ENCODE data around the gene TMEM233.

DNA sequence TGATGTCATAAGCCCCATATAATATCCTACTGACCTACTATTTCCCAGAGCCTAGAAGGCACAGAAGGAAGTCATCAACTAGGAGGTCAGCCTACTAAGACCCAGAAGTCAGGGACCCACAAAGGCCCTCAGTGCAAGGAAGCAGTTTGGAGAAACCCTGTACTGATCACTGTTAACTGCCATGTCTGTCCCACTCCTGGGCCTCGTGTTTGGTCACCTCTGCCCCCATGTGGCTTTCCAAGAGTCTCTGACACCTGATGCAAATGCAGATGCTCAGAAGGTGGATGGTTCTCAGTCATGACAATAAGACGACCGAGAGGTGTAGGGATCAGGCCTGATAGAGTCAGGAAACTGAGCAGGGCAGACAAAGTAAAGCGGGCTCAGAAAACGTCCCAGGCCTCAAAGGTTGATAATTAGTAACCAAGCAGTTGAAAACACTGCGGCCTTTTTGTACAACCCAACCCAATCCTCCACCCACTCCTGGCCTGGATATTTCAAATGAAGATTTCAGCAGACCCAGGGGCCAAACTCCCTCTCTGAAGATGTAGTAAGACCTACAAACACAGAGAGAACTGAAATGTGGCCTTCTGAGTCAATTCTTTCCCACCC, 97.7 kb downstream of the TMEM233 start:
- no peak for TF ChIP-seq EZH2 (IDR thresholded peaks at IDR 0.05; ENCODE audit: borderline replicate concordance, low read depth, low read length, severe bottlenecking)
- TF ChIP-seq, protein P1, sequence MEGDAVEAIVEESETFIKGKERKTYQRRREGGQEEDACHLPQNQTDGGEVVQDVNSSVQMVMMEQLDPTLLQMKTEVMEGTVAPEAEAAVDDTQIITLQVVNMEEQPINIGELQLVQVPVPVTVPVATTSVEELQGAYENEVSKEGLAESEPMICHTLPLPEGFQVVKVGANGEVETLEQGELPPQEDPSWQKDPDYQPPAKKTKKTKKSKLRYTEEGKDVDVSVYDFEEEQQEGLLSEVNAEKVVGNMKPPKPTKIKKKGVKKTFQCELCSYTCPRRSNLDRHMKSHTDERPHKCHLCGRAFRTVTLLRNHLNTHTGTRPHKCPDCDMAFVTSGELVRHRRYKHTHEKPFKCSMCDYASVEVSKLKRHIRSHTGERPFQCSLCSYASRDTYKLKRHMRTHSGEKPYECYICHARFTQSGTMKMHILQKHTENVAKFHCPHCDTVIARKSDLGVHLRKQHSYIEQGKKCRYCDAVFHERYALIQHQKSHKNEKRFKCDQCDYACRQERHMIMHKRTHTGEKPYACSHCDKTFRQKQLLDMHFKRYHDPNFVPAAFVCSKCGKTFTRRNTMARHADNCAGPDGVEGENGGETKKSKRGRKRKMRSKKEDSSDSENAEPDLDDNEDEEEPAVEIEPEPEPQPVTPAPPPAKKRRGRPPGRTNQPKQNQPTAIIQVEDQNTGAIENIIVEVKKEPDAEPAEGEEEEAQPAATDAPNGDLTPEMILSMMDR (IDR thresholded peaks at IDR 0.05; ENCODE audit: borderline replicate concordance, extremely low read depth, low read length, poor library complexity, severe bottlenecking) = no peak

Data from DND-41 (cell line).